ENCODE measurements around the gene LMX1B.

Gene LMX1B

GRCh38 chr9:126684965-126685465 is 71.3 kb downstream of the LMX1B start:
- Histone ChIP-seq H4K91ac (ENCODE audit: low read depth, low read length) (no peak overlapping the region), H3K79me1 (ENCODE audit: low read length) (no peaks in the 10 kb centered on the region), H2BK5ac (ENCODE audit: low read depth, low read length, poor library complexity) (no peak overlapping the region), H3K18ac (ENCODE audit: low read length) (no peak overlapping the region), H3K36me3 (ENCODE audit: control insufficient read depth in 1 of 2, insufficient read depth in 2 of 2, low read length in 2 of 2) (no peaks in the 10 kb centered on the region), H3K79me2 (ENCODE audit: control insufficient read depth, insufficient read depth, low read length, poor library complexity) (no peaks in the 10 kb centered on the region), H2BK12ac (ENCODE audit: low read length) (no peak overlapping the region), H3K4ac (ENCODE audit: low read depth, low read length) (no peak overlapping the region), H2AFZ (ENCODE audit: insufficient read depth, low read length, poor library complexity) (no peak overlapping the region), H3K27me3 (ENCODE audit: insufficient read depth, low read length) (peaks cover 35% of the 10 kb centered on the region), H3K9ac (ENCODE audit: low read length) (no peak overlapping the region), H3K4me1 (ENCODE audit: control insufficient read depth in 1 of 2, insufficient read depth in 2 of 2, low read length in 2 of 2) (peaks cover 0 to 2% of the 10 kb centered on the region in 2 experiments), H3K4me3 (ENCODE audit: low read depth, low read length) (no peak overlapping the region), H3K14ac (ENCODE audit: low read length) (no peak overlapping the region), H4K12ac (ENCODE audit: low read depth, low read length) (no peak overlapping the region), H3K23ac (ENCODE audit: low read length) (no peak overlapping the region), H3K27ac (ENCODE audit: low read depth, low read length) (no peak overlapping the region), H4K8ac (ENCODE audit: low read depth, low read length) (no peak overlapping the region), H2BK120ac (ENCODE audit: insufficient read depth, low read length, poor library complexity) (no peak overlapping the region), H3K9me3 (ENCODE audit: insufficient read depth, low read depth, low read length) (peaks cover 5% of the 10 kb centered on the region), H3K4me2 (ENCODE audit: low read length) (no peak overlapping the region), H2AK5ac (ENCODE audit: low read length) (no peak overlapping the region)
- WGBS (ENCODE audit: extremely low coverage, insufficient coverage, insufficient read length): no CpG with 5 or more reads among the region's 5 CpGs
- no peak for DNase-seq

- Histone ChIP-seq H3K4me3 (ENCODE audit: low read depth, low read length) (no peak overlapping the region), H3K9me3 (ENCODE audit: insufficient read depth, low read depth, low read length) (peaks cover 9% of the 10 kb centered on the region), H3K14ac (ENCODE audit: low read length) (no peak overlapping the region), H2BK5ac (ENCODE audit: low read depth, low read length, poor library complexity) (no peak overlapping the region), H3K4me2 (ENCODE audit: low read length) (no peak overlapping the region), H2BK120ac (ENCODE audit: insufficient read depth, low read length, poor library complexity) (no peak overlapping the region), H3K36me3 (ENCODE audit: control insufficient read depth in 1 of 2, insufficient read depth in 2 of 2, low read length in 2 of 2) (no peaks in the 10 kb centered on the region), H4K12ac (ENCODE audit: low read depth, low read length) (no peak overlapping the region), H3K23ac (ENCODE audit: low read length) (no peak overlapping the region), H4K8ac (ENCODE audit: low read depth, low read length) (no peak overlapping the region), H3K18ac (ENCODE audit: low read length) (no peak overlapping the region), H2AK5ac (ENCODE audit: low read length) (no peak overlapping the region), H3K27me3 (ENCODE audit: insufficient read depth, low read length) (peaks cover 21% of the 10 kb centered on the region), H2BK12ac (ENCODE audit: low read length) (no peak overlapping the region), H4K91ac (ENCODE audit: low read depth, low read length) (no peak overlapping the region), H2AFZ (ENCODE audit: insufficient read depth, low read length, poor library complexity) (no peak overlapping the region), H3K4ac (ENCODE audit: low read depth, low read length) (no peak overlapping the region), H3K4me1 (ENCODE audit: control insufficient read depth in 1 of 2, insufficient read depth in 2 of 2, low read length in 2 of 2) (peaks cover 0 to under 1% of the 10 kb centered on the region in 2 experiments), H3K79me2 (ENCODE audit: control insufficient read depth, insufficient read depth, low read length, poor library complexity) (no peaks in the 10 kb centered on the region), H3K9ac (ENCODE audit: low read length) (no peak overlapping the region), H3K79me1 (ENCODE audit: low read length) (no peaks in the 10 kb centered on the region), H3K27ac (ENCODE audit: low read depth, low read length) (no peak overlapping the region)
- DNase-seq: no peak
- WGBS (ENCODE audit: extremely low coverage, insufficient coverage, insufficient read length): no CpG with 5 or more reads among the region's 20 CpGs
Measured at GRCh38 chr9:126687930-126688461, 74.3 kb downstream of the LMX1B start.

GRCh38 chr9:126688617-126689016 is 74.9 kb downstream of the LMX1B start:
- no peak overlapping the region for H2BK12ac ChIP-seq (ENCODE audit: low read length)
- H3K14ac ChIP-seq (ENCODE audit: low read length): no peak overlapping the region
- H3K4me1 ChIP-seq (ENCODE audit: control insufficient read depth in 1 of 2, insufficient read depth in 2 of 2, low read length in 2 of 2): no peaks in the 10 kb centered on the region
- no peak overlapping the region for H2AFZ ChIP-seq (ENCODE audit: insufficient read depth, low read length, poor library complexity)
- no peaks in the 10 kb centered on the region for H3K79me2 ChIP-seq (ENCODE audit: control insufficient read depth, insufficient read depth, low read length, poor library complexity)
- H2BK120ac ChIP-seq (ENCODE audit: insufficient read depth, low read length, poor library complexity): no peak overlapping the region
- H3K23ac ChIP-seq (ENCODE audit: low read length): no peak overlapping the region
- H3K79me1 ChIP-seq (ENCODE audit: low read length): no peaks in the 10 kb centered on the region
- peaks cover 6% of the 10 kb centered on the region for H3K9me3 ChIP-seq (ENCODE audit: insufficient read depth, low read depth, low read length)
- H4K8ac ChIP-seq (ENCODE audit: low read depth, low read length): no peak overlapping the region
- H3K9ac ChIP-seq (ENCODE audit: low read length): no peak overlapping the region
- H3K4ac ChIP-seq (ENCODE audit: low read depth, low read length): no peak overlapping the region
- peaks cover 16% of the 10 kb centered on the region for H3K27me3 ChIP-seq (ENCODE audit: insufficient read depth, low read length)
- H3K4me3 ChIP-seq (ENCODE audit: low read depth, low read length): no peak overlapping the region
- no peak overlapping the region for H3K18ac ChIP-seq (ENCODE audit: low read length)
- no peak for DNase-seq
- H2BK5ac ChIP-seq (ENCODE audit: low read depth, low read length, poor library complexity): no peak overlapping the region
- no peaks in the 10 kb centered on the region for H3K36me3 ChIP-seq (ENCODE audit: control insufficient read depth in 1 of 2, insufficient read depth in 2 of 2, low read length in 2 of 2)
- no peak overlapping the region for H4K12ac ChIP-seq (ENCODE audit: low read depth, low read length)
- H3K27ac ChIP-seq (ENCODE audit: low read depth, low read length): no peak overlapping the region
- WGBS (ENCODE audit: extremely low coverage, insufficient coverage, insufficient read length): no CpG with 5 or more reads among the region's 3 CpGs
- no peak overlapping the region for H4K91ac ChIP-seq (ENCODE audit: low read depth, low read length)
- H2AK5ac ChIP-seq (ENCODE audit: low read length): no peak overlapping the region
- no peak overlapping the region for H3K4me2 ChIP-seq (ENCODE audit: low read length)

- no peak overlapping the region for H3K14ac ChIP-seq (ENCODE audit: low read length)
- H2AFZ ChIP-seq (ENCODE audit: insufficient read depth, low read length, poor library complexity): no peak overlapping the region
- H4K91ac ChIP-seq (ENCODE audit: low read depth, low read length): no peak overlapping the region
- H4K12ac ChIP-seq (ENCODE audit: low read depth, low read length): no peak overlapping the region
- H3K4me3 ChIP-seq (ENCODE audit: low read depth, low read length): no peak overlapping the region
- no peak overlapping the region for H2AK5ac ChIP-seq (ENCODE audit: low read length)
- peaks cover 6% of the 10 kb centered on the region for H3K9me3 ChIP-seq (ENCODE audit: insufficient read depth, low read depth, low read length)
- no peak overlapping the region for H4K8ac ChIP-seq (ENCODE audit: low read depth, low read length)
- no peak overlapping the region for H2BK5ac ChIP-seq (ENCODE audit: low read depth, low read length, poor library complexity)
- H3K18ac ChIP-seq (ENCODE audit: low read length): no peak overlapping the region
- H3K4me2 ChIP-seq (ENCODE audit: low read length): no peak overlapping the region
- peaks cover 10% of the 10 kb centered on the region for H3K27me3 ChIP-seq (ENCODE audit: insufficient read depth, low read length)
- no peak overlapping the region for H2BK12ac ChIP-seq (ENCODE audit: low read length)
- WGBS (ENCODE audit: extremely low coverage, insufficient coverage, insufficient read length): no CpG with 5 or more reads among the region's 24 CpGs
- H3K4me1 ChIP-seq (ENCODE audit: control insufficient read depth in 1 of 2, insufficient read depth in 2 of 2, low read length in 2 of 2): no peaks in the 10 kb centered on the region
- no peak overlapping the region for H3K23ac ChIP-seq (ENCODE audit: low read length)
- H3K9ac ChIP-seq (ENCODE audit: low read length): no peak overlapping the region
- no peak for DNase-seq
- no peaks in the 10 kb centered on the region for H3K79me1 ChIP-seq (ENCODE audit: low read length)
- H3K4ac ChIP-seq (ENCODE audit: low read depth, low read length): no peak overlapping the region
- H3K79me2 ChIP-seq (ENCODE audit: control insufficient read depth, insufficient read depth, low read length, poor library complexity): no peaks in the 10 kb centered on the region
- H3K27ac ChIP-seq (ENCODE audit: low read depth, low read length): no peak overlapping the region
- no peak overlapping the region for H2BK120ac ChIP-seq (ENCODE audit: insufficient read depth, low read length, poor library complexity)
- no peaks in the 10 kb centered on the region for H3K36me3 ChIP-seq (ENCODE audit: control insufficient read depth in 1 of 2, insufficient read depth in 2 of 2, low read length in 2 of 2)
Measured at GRCh38 chr9:126689027-126689825, 75.5 kb downstream of the LMX1B start.

Data from trophoblast cell (in vitro differentiated cells and primary cell).